Measurements from ENCODE around the gene SGMS1.
"Not testable (repeated sequence)": the region's sequence is repeated elsewhere in the genome, so short reads cannot be mapped to it uniquely, and the experiment has no call there.

Gene SGMS1

DNA sequence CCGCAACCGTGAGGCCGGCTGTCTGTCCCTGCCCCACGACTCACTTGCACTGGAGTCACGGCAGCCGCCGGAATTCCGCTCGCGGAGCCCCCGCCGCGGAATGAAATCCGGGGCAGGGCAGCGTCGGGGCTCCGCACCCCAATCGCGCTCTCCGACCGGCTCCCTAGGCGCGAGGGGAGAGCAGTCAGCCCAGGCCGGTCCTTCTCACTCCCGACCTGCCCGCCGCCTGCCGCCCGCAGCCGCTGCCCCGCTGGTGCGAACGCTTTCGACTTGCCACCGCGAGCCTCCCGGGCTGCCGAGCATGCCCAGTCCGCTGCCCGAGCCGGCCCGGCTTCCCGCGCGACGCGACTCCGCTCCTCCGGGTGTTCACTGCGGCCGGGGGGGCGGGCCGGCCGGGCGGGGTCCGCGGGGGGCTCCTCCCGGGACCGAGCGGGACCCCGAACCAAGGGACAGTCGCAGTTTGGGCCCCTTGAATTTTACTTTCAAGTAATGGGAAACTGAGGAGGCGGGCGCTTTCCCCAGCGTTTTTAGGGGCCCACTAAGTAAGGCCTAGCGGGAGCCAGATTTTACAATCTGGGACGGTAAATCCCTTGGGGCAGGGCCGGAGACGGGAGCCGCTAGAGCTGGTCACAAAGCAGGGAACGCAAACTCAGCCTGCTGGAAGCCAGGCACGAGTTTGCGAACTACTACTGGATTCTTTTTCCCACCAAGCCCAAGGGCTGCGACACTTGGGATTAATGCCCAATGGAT is at the start of gene SGMS1:
Gene SGMS1, minus strand, starts transcription at position 294 of the 750 bp plus-strand sequence. CDS start 279,842 bp downstream, outside the sequence.
- peak; percentile 84 for DNase-seq

DNA sequence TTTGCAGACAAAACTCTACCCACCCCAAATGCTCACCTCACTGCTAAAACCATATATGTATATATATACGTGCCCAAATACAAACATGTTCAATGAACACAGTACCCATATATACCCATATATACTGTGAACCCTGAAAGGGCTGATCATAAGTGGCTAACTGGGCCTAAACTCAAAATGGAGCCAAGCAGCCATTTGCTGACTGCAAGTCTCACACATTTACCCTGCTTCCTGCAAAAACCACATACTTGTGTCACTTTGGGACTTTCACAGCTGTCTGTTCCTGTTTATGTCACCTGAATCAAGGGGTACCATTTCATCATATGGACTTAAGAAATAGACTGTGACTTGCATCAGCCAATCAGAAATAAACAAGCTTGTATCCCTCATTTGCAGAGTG is 48.4 kb upstream of the SGMS1 start:
- DNase-seq = not testable (repeated sequence)

- not testable (repeated sequence) for DNase-seq
Measured at GRCh38 chr10:50671645-50672044, 47.9 kb upstream of the SGMS1 start.

DNA sequence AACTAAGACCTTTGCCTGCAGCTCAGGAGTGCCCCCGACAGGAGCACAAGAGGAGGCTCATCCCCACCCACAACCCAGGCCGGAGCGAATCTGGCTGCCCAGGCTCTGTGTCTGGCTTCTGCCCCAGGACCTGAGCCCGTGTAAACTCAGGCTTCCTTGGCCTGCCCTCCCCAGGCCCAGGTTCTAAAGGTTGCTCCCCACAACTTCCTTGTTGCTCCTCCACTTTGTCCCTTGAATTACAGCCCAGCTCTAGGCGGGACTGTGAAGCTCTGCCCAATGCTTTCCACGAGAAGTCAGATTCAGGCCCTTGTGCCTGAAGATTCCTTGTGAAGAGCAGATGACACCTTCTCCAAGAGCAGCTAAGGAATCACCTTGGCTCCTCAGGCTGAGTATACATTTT is 46.2 kb upstream of the SGMS1 start:
- DNase-seq = not testable (repeated sequence)

DNA sequence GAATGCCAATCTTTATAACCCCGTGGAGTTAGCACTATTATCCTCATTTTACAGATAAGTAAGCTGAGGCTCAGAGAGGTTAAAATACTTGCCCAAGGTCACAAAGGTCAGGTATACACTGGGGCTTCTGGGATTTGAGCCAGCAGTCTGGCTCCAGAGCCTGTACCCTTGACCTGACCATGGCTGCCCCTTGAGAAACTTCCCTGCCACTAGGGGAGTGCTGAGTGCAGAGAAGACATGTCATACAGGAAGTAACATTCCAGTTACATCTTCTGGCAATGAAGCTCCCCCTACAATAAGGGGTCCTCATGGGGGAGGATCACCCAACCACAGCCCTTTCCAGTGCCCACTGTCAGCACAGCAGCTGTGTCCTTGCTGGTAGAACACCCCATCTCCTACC is 43.6 kb upstream of the SGMS1 start:
- not testable (repeated sequence) for DNase-seq

DNA sequence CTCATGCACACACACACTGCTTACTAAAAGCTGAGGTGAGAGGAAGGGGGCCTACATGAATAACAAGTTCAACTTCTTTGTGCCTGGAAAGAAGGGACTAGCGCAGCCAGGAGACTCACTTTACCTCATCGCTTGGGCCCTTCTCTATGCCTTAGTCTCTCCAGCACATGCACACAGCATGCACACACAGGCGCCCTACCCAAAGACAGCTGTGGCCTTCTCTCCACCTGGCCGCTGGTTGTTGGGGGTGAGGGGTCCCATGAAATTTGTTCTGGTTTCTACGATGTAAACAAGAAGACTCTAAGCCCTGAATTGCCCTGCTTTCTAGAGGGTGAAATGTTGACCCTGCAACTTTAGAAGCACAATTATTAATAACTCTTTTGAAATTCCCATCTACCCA is 38.7 kb upstream of the SGMS1 start:
- DNase-seq = not testable (repeated sequence)

DNA sequence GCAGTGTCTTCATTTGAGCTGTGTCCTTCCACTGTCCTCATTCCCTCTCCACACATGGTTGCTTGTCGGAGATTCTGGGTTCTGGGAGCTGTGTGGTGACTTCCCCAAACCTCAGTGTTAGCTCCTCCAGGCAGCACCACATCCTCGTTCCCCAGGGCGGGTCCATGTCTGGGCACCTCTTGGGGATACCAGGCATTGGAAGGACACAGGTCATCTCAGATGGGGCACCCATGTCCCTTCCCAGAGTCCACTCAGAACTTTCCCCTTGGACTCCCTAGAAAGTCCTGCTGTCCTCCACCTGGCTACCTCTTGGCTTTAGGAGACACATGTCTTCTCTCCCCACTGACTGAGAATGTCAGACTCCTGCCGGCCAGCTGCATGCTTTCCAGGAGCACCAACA is 37.8 kb upstream of the SGMS1 start:
- DNase-seq = not testable (repeated sequence)

DNA sequence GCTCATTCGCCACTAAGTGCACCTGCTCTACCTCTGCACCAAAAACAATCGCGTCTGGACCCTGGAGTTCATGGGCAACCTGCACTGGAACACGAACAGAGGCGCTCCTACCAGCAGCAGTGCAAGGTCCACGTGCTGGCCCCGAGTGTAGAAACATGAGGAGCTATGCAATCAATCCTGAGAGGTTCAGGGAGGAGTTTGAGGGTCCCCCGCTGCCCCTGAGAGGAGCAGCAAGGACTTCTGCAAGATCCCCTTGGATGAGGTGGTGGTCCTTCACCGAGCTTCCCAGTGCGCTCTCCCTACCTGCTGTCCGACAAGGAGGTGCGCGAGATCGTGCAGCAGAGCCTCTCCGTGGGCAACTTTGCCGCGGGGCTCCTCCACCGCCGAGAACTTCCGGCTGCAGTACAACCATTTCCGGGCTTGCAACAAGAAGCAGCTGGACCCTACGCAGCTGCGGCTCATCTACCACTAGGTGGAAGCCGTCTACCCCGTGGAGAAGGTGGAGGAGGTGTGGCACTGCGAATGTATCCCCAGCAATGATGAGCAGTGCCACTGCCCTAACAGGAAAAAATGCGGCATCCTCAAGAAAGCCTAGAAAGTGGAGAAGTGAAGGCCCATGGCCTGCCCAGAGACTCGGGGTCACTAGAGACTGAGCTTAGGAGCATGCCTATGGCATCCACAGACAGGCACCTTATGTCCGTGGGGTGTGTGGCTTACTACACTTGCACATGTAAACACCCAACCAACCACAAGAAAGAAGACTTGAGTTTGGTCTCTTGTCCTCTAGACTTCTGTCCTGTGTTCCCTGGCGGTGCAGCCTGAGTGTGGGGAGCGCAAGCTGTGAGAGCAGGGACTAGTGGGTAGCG is 36.3 kb upstream of the SGMS1 start:
- peak; percentile 45 for DNase-seq

DNA sequence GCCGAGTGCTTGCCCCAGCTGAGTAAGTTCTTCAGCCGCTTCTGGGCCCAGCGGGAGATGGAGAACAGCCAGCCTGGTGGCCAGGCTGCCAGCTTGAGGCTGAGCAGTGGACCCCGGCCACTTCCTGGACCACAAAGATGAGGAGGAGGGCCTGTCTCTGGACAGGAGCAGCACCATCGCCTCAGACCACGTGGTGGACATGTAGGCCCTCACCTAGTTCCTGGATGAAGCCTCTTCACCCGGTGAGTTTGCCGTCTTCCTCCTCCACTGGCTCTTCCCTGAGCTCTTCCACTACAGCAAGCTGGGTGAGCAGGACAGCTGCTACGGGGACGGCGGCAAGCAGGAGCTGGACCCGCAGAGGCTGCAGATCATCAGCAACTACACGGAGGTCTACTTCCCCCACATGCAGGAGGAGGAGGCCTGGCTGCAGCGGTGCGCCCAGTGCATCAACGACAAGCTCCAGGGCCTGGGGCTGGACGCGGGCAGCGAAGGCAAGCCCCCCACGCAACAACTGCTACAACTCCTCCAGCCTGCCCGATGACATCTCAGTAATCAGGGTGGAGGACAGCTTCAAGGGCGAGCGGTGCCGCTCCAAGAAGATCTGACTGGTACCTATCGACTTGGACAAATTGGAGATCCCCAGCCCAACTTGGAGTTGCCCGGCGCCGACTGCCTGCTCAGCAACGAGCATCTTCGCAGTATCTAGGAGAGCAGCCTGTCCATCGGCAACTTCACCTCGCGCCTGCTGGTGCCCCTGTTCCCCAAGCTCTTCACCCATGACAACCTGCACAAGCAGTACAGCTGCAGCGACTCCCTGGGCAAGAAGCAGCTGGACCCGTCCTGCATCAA is 35.5 kb upstream of the SGMS1 start:
- not testable (repeated sequence) for DNase-seq

DNA sequence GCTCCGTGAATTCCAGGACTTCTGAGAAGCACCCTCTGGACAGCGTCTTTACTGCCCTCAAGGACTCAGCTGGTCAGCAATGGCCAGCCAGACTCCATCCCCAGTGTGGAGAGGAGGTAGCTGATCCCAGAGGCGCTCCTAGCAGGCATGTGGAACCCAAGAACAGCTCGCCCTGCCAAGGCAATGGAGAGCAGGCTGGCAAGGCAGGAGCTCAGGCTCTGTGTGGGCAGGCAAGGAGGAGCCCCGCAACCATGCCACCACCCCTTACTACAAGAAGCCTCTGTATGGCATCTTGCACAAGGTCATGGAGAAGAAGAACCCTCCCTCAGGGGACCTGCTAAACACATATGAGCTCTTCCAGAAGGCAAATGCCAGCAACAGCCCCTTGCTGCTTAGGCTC is 34.4 kb upstream of the SGMS1 start:
- DNase-seq = no peak

GRCh38 chr10:50653758-50654157 is 30.0 kb upstream of the SGMS1 start:
- DNase-seq = no peak

- DNase-seq = peak; percentile 48
Measured at GRCh38 chr10:50653142-50653541, 29.4 kb upstream of the SGMS1 start.

DNA sequence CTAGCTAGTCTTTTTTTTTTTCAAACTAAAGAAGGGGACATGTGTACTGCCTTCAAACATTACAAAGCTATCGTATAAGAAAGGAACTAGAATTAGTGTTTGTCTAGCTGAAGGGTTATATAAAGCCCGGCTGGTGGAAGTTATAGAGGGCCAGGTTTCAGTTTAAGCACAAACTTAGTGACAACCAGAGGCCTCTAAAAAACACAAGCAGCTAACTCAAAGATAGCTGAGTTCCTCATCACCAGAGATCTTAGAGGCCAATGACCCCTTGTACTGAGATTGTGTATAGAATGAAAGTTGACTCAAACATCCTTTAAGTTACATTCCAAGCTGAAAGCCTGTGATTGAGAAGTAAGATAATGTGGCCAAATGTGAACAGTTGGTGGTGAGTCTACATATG is 28.1 kb upstream of the SGMS1 start:
- no peak for DNase-seq

- DNase-seq = no peak
Measured at GRCh38 chr10:50650481-50650880, 26.7 kb upstream of the SGMS1 start.

- no peak for DNase-seq
Measured at GRCh38 chr10:50648935-50649227, 25.1 kb upstream of the SGMS1 start.

GRCh38 chr10:50648089-50648934 is 24.6 kb upstream of the SGMS1 start:
- no peak for DNase-seq

DNA sequence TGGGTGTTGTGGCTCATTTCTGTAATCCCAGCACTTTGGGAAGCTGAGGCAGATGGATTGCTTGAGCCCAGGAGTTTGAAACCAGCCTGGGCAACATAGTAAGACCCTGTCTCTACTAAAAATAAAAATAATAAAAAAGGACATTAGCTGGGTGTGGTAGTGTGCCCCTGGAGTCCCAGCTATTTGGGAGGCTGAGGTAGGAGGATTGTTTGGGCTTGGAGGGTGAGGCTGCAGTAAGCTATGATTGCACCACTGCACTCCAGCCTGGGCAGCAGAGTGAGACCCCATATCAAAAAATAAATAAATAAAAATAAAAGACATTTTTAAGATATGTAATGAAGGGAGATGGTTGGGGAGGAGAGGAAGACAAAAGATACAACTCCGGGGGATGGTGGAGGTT is 23.6 kb upstream of the SGMS1 start:
- not testable (repeated sequence) for DNase-seq

- DNase-seq = no peak
Measured at GRCh38 chr10:50645236-50645635, 21.5 kb upstream of the SGMS1 start.

GRCh38 chr10:50641626-50642025 is 17.9 kb upstream of the SGMS1 start:
- no peak for DNase-seq

GRCh38 chr10:50640238-50640637 is 16.5 kb upstream of the SGMS1 start:
- DNase-seq = no peak

DNA sequence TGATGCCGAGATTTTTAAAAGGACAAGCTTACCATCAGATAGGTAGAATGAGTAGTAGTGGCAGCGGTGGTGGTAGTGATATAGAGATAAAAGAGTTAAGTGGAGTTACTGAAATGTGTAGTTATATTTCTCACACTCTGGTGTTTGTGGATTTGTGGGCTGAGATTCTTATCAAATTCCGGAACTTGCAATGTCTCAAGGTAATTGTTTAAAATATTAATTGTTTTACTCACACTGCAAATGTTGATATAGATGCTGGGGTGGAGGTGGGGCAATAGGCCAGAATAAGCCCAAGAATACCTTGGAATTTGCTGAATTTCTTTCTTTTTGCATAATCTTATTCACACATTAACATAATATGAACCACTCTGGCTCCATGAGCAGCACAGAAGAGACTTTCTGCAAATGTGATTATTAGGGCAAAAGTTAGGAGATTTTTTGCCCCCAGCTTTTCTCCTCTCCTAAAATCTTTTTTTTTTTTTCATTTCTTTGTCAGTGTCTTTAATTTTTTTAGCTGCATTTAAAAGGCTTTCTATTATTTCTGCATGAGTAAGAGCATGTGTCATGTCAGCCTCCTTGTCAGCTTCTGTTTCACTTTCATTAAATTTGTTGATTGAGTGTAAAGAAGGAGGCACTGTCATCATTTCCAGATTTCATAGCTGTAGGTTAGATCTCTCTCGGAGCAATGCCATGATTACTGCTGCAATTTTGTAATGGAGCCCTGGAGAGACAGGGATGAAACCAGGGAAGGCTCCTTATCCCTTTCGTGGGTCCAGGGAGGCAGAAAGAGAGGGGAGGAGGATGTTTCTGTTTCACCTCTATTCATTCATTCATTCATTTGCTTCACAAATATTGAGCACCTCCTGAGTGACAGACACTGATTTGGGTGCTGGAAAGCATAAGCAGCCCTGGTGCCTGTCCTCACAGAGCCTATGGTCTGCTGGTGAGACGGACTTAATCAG is 13.1 kb upstream of the SGMS1 start:
- peak; percentile 24 for DNase-seq
